ENCODE measurements around the gene ZNF831.

Gene ZNF831

GRCh38 chr20:59253779-59254319 is 90.2 kb downstream of the ZNF831 start:
- DNase-seq = no peak

DNA sequence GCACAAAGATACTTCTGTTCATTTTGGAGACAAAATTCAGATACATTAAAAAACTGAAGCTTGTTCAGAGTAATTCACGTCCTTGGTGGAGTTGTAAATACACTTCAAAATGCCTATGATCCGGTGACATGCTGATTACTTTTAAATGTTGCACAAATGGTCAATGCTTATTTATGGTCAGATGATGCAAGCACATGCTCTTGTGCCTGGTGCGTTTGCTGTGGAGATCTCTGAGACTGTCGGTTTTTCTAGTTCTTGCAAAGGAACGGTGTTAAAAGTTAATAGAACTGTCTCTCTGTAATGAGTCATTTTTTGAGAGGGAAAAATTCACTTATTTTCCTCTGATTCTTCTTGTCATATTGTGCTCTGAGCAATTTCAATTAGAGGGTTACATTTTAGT is 91.6 kb downstream of the ZNF831 start:
- DNase-seq = no peak

DNA sequence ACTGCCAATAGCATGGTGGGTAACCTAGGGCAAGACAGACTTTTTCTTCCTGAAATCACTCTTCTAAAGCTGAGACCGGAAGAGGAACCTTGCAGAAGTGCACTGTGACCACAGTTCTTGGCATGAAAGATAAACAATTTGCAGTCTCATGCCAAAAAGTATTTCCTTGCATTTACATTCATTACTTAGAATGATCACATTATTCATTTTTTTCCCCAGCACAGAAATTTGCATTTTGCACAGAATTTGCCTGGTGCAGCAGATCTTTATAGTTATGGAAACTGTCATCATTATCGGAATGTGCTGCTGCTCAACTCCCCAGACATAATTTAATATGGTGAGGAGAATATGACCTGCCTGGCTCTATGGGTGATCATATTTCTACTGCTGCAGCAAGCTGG is 94.6 kb downstream of the ZNF831 start:
- no peak for DNase-seq

GRCh38 chr20:59259946-59260345 is 96.3 kb downstream of the ZNF831 start:
- DNase-seq = no peak

GRCh38 chr20:59265298-59265697 is 101.7 kb downstream of the ZNF831 start:
- no peak for DNase-seq

GRCh38 chr20:59268870-59269269 is 105.2 kb downstream of the ZNF831 start:
- DNase-seq = no peak

DNA sequence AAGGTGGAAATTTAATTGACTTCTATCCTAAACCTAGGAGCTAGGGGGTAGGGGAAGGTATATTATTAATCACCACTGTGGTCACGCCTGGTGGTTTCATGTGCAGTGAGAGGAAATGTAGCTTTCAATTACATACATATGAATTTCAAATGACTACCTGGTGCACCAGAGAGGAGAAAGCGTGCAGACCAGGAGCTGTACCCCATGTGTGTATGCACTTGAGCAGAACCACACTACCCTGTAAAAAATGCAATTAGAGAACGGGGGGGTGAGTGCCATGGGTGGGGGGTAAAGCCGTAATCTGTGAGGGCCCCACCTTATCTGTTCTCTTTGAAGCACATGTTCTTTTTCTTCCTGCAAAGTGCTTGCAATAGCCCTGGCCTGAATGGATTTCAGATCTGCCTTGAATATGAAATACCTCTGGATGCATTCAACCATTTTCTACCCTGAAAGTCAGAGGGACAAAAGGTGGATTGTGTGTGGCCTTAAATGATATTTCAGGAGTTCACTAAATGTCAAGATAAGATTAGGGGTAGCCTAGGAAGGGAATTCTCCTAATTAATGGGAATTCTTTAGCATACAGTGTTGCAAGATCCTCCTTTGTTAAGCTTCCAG is 105.9 kb downstream of the ZNF831 start:
- DNase-seq = no peak

DNA sequence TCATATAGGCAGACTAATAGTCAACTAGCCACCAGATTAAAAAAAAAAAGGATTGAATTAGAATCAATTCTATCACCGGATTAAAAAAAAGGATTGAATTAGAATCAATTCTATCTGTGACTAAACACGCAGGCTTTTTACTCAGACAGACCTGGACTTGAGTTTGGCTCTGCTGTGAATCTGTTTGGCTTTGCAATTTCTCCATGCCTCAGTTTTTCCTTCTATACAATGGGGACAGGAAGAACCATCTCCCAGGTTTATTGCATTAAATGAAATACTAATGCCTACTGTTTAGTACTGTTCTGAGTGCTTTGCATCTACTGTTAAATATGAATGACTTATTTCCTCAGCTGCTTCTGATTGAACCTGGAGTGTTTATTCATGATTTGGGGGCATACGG is 106.8 kb downstream of the ZNF831 start:
- DNase-seq = no peak

- no peak for DNase-seq
These were observed 110.2 kb downstream of the ZNF831 start for GRCh38 chr20:59273739-59274357.

DNA sequence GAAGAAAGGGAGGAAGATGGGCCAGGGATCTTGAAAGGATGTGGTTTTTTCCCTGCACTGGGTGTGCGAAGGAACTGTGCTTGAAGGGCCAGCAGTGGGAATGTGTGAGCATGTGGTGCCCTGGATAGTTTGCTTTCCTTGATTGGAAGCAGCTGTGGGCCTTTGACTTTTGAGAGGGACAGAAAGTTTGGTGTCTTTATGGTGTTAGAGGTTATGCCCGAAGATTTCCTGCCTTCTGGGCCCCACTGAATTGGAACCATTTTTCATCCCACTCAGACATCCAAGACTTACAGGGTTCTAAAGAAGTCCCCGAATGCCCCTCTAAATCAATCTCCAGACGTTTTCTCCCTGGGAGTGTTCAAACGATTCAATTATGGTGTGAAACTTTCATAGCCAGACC is 113.3 kb downstream of the ZNF831 start:
- no peak for DNase-seq

- DNase-seq = no peak
These were observed 120.8 kb downstream of the ZNF831 start for GRCh38 chr20:59284470-59284869.

DNA sequence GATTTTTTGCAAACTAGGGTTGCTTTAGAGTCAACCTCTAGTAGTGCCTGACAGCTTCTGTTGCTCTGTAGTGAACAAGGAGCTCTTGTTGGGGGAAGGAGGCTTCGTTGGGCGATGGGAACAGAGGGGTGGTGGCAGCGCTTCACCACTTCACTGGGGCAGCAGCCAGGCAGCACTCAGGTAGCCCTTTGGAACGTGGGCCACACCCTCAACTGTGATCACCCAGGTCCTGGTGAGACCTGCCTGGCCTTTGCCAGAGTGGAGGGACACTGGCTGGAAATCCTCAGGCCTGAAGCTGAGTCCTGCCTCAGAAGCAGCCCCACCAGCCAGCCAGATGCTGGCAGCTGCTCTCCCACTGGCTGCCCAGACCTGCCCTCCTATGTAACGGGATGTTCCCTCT is 126.4 kb downstream of the ZNF831 start:
- DNase-seq = no peak

DNA sequence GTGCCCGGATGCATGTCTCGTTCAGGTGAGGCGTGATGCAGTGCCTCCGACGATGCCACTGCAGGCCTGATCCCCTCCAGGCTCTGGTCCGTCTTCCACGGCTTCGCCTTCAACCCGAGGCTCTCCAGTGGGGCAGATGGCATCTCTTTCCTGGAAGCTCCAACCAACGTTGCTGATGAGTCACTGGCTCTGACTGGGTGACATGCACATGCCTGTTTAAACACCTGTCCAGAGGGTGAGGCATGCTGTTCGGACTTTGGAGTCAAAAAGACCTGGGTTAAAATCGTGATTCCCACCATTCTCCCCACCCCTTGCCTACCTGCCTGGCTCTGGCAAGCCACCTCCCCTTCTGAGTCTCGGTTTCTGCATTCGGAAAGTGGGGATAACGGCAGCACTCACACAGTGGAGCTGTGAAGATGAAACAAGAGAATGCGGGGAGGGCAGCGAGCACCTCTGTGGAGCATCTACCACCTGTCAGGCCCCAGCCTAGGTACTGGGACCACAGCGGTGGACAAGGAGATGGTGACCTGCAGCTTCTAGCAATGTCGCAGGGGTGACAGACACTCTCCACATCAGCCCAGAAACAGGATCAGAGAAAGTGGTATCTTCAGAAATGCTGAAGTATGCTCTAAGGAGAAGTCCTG is 128.2 kb downstream of the ZNF831 start:
- DNase-seq = no peak

GRCh38 chr20:59295531-59295930 is 131.9 kb downstream of the ZNF831 start:
- DNase-seq = no peak

DNA sequence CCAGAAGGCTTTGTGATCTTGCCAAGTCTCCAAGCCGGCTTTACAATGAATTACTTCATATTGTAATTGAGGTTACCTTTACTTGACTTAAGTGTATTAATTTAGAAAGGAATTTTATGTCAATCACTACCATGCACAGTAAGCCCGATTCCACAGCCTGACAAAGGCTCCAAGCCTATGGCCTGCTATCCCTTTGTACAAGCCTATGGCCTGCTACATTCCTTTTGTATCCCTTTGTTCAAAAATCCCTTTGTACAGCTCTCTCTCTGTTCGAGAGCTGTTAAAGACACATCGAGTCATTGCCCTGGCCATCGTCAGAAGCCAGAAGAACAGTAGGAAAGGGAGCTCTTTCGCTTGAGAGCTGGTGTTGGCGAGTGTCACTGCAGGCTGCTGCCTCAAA is 134.1 kb downstream of the ZNF831 start:
- DNase-seq = no peak

DNA sequence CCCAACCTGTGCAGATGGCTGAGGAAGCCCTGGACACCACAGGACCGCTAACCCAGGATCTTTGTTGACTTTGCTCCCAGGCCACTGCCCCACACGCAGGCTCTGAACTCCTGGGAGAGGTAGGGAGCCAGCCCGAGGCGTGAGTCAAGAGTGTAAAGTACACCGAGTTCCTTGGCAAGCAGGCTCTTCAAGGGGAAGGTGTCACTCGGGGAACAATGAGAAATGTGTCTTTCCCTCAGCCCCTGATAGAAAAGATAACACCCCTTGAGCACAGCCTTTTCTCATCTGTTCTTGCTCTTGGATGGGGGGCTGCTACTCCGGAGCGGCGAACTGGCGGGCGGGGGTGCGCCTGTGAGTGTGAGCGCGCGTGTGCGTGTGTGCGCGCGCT is 136.3 kb downstream of the ZNF831 start:
- no peak for DNase-seq

DNA sequence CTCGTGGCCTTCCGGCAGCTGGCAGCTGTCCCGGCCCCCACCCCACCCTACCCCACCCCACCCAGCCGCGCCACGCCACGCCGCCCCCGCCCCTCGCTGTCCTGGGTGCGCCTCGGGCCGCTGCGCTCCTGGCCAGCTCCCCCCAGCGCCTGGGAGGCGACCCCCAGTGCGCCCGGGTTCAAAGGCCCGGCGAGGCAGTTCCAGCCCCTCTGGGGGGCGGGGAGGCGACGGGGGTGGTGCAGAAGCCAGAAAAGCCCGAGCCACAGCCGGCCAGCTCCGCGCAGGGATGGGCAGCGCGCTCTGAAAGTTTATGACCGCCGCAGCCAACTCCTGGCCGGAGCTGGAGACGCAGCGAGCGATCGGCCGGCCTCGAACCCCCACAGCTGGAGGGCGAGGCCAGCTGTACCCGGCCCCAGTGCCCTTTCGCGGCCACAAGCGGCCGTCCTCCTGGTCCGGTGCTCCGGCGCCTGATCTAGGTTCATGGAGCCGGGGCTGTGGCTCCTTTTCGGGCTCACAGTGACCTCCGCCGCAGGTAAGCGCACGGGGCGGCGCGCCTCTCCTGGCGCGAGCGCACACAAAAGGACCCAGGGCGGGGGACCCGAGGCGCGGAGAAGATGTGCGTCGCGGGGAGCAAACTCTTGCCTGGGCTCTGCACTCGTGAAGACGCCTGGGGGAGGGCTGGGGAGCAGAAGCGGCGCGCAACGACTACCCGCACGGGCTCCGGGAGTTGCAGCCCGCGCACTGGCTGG is 136.9 kb downstream of the ZNF831 start, which contains the start of gene EDN3:
EDN3 (plus strand) TSS at position 279 of the 749 bp plus-strand sequence; CDS start at position 481, 202 bp downstream.
- no peak for DNase-seq

GRCh38 chr20:59301343-59302007 is 137.9 kb downstream of the ZNF831 start:
- no peak for DNase-seq

GRCh38 chr20:59305908-59306655 is 142.5 kb downstream of the ZNF831 start:
- DNase-seq = no peak

- no peak for DNase-seq
These were observed 143.6 kb downstream of the ZNF831 start for GRCh38 chr20:59307270-59307669.
